Astrocyte (in vitro differentiated cells and primary cell): ENCODE data around the gene HOXC9. TPM values are rescaled to one million over a fixed set of nuclear protein-coding genes. Genes with fewer than 3 reads are reported as not detected.
A peak's percentile ranks its signal among the peaks of the same experiment; 100 is the strongest.

ENCODE experiments used
- DNase-seq: peaks from one replicate; pipeline ENCODE4 v3.0.0-alpha.2; 2010; ENCODE audit warnings: low read depth
- FAIRE-seq: peaks from 2 replicates; lab custom pipeline; 2011; peaks lifted over from hg19 to GRCh38; lab: Jason Lieb, UNC
- H2AFZ ChIP-seq: 2 replicates; pipeline ENCODE4 v1.6.0; 2012; ENCODE audit warnings: low read depth, low read length, inconsistent platforms
- H3K27ac ChIP-seq: 2 replicates; pipeline ENCODE4 v1.5.1; 2011; ENCODE audit warnings: low read depth, low read length, inconsistent platforms
- H3K27me3 ChIP-seq: 2 replicates; pipeline ENCODE4 v1.6.0; 2011; ENCODE audit warnings: low read length, inconsistent platforms; ENCODE audit not compliant: insufficient read depth
- H3K36me3 ChIP-seq: 2 replicates; pipeline ENCODE4 v1.5.1; 2011; ENCODE audit warnings: low read length, inconsistent platforms; ENCODE audit not compliant: insufficient read depth
- H3K4me1 ChIP-seq: 2 replicates; pipeline ENCODE4 v1.5.1; 2011; ENCODE audit warnings: low read length, inconsistent platforms; ENCODE audit not compliant: insufficient read depth
- H3K4me2 ChIP-seq: 2 replicates; pipeline ENCODE4 v1.6.0; 2012; ENCODE audit warnings: low read length, inconsistent platforms
- H3K4me3 ChIP-seq: 2 replicates; pipeline ENCODE4 v1.5.1; 2011; ENCODE audit warnings: low read depth, mild to moderate bottlenecking, low read length, inconsistent platforms; ENCODE audit not compliant: insufficient read depth
- H3K79me2 ChIP-seq: 2 replicates; pipeline ENCODE4 v1.6.0; 2012; ENCODE audit warnings: mild to moderate bottlenecking, low read length, inconsistent platforms; ENCODE audit not compliant: insufficient read depth
- H3K9ac ChIP-seq: 2 replicates; pipeline ENCODE4 v1.6.0; 2012; ENCODE audit warnings: mild to moderate bottlenecking, low read length, inconsistent platforms
- H3K9me3 ChIP-seq: 2 replicates; pipeline ENCODE4 v1.5.1; 2012; ENCODE audit warnings: low read depth, mild to moderate bottlenecking, low read length, inconsistent platforms; ENCODE audit not compliant: insufficient read depth
- H4K20me1 ChIP-seq: 2 replicates; pipeline ENCODE4 v1.6.0; 2012; ENCODE audit warnings: low read length, inconsistent platforms; ENCODE audit not compliant: insufficient read depth
- H3K27ac Mint-ChIP-seq: one replicate; pipeline ENCODE4 v1.8.0; 2021; ENCODE audit warnings: mild to moderate bottlenecking, mixed read lengths; ENCODE audit not compliant: unreplicated experiment
- H3K27me3 Mint-ChIP-seq: one replicate; pipeline ENCODE4 v1.8.0; 2021; ENCODE audit warnings: low read depth, mixed read lengths; ENCODE audit not compliant: unreplicated experiment
- H3K36me3 Mint-ChIP-seq: one replicate; pipeline ENCODE4 v1.8.0; 2021; ENCODE audit warnings: low read depth, mixed read lengths; ENCODE audit not compliant: unreplicated experiment
- H3K4me1 Mint-ChIP-seq: one replicate; pipeline ENCODE4 v1.8.0; 2021; ENCODE audit warnings: low read depth, mixed read lengths; ENCODE audit not compliant: unreplicated experiment
- H3K4me3 Mint-ChIP-seq: one replicate; pipeline ENCODE4 v1.8.0; 2021; ENCODE audit warnings: mild to moderate bottlenecking, moderate library complexity, mixed read lengths; ENCODE audit not compliant: unreplicated experiment
- H3K9me3 Mint-ChIP-seq: one replicate; pipeline ENCODE4 v1.8.0; 2021; ENCODE audit warnings: mild to moderate bottlenecking, mixed read lengths; ENCODE audit not compliant: unreplicated experiment
- CTCF ChIP-seq: IDR thresholded peaks from 2 replicates; pipeline ENCODE4 v1.5.1; 2011; ENCODE audit warnings: low read depth, mild to moderate bottlenecking, inconsistent platforms, low read length, moderate library complexity; ENCODE audit not compliant: insufficient read depth
- EZH2 ChIP-seq: IDR thresholded peaks from 2 replicates; pipeline ENCODE4 v1.6.1; 2012; ENCODE audit warnings: mild to moderate bottlenecking, low read length, inconsistent platforms; ENCODE audit not compliant: insufficient read depth
- total RNA-seq: library from RNA; stranded (reverse); gene quantifications from 2 replicates; pipeline ENCODE4 v1.2.1, GENCODE V29; 2021

HOXC9 gene
- total RNA-seq, 1 donor from 2014 or later, result not detected

- H3K79me2 ChIP-seq, result no peaks in the 10 kb centered on the region
- H2AFZ ChIP-seq, result no peak overlapping the region
- Mint-ChIP-seq H3K27me3 (peaks cover 86% of the 10 kb centered on the region), H3K4me3 (no peak overlapping the region), H3K27ac (peak overlapping the region; percentile 55), H3K4me1 (no peaks in the 10 kb centered on the region), H3K36me3 (no peaks in the 10 kb centered on the region), H3K9me3 (peaks cover 22% of the 10 kb centered on the region)
- H3K27ac ChIP-seq, result no peak overlapping the region
- FAIRE-seq (no peak), DNase-seq (no peak)
- H3K9me3 ChIP-seq, result peaks cover 5% of the 10 kb centered on the region
- no peaks in the 10 kb centered on the region for H4K20me1 ChIP-seq
- H3K4me2 ChIP-seq, result no peak overlapping the region
- TF ChIP-seq CTCF (no peak), EZH2 (no peak)
- H3K4me1 ChIP-seq, result no peaks in the 10 kb centered on the region
- H3K4me3 ChIP-seq, result no peak overlapping the region
- no peak overlapping the region for H3K9ac ChIP-seq
- no peaks in the 10 kb centered on the region for H3K36me3 ChIP-seq
- peaks cover 95% of the 10 kb centered on the region for H3K27me3 ChIP-seq
Observed at GRCh38 chr12:53973236-53974042, 26.5 kb upstream of the HOXC9 start.

- no peak within 1 kb of the TSS for H3K27ac Mint-ChIP-seq
- FAIRE-seq, result no peak
Observed at GRCh38 chr12:53974084-53975063, 25.6 kb upstream of the HOXC9 start, which contains the start of gene HOTAIR. Gene HOTAIR, minus strand, starts transcription at chr12:53974954.

More at GRCh38 chr12:53974084-53975063, 25.6 kb upstream of the HOXC9 start, which contains the start of gene HOTAIR:
- no peak for DNase-seq
- Histone ChIP-seq H3K9ac (no peak within 1 kb of the TSS), H4K20me1 (no peaks in the 10 kb centered on the region), H3K4me1 (no peaks in the 10 kb centered on the region), H3K4me3 (no peak within 1 kb of the TSS), H3K27me3 (peaks cover 95% of the 10 kb centered on the region), H3K36me3 (no peaks in the 10 kb centered on the region), H3K4me2 (peak within 1 kb of the TSS; percentile 26), H3K27ac (no peak within 1 kb of the TSS), H3K9me3 (peaks cover 5% of the 10 kb centered on the region), H3K79me2 (no peaks in the 10 kb centered on the region), H2AFZ (no peak within 1 kb of the TSS)
- H3K36me3 Mint-ChIP-seq, result no peaks in the 10 kb centered on the region
- peaks cover 86% of the 10 kb centered on the region for H3K27me3 Mint-ChIP-seq
- no peak within 1 kb of the TSS for H3K4me3 Mint-ChIP-seq
- H3K9me3 Mint-ChIP-seq, result peaks cover 23% of the 10 kb centered on the region
- TF ChIP-seq CTCF, result no peak
- peak; percentile 54 for TF ChIP-seq EZH2
- no peaks in the 10 kb centered on the region for H3K4me1 Mint-ChIP-seq
